Endodermal cell (in vitro differentiated cells): Measurements from ENCODE around the gene GADL1. TPM values are rescaled to one million over a fixed set of nuclear protein-coding genes. Genes with fewer than 3 reads are reported as not detected.

Experiments
- DNase-seq: peaks from one replicate; pipeline ENCODE4 v3.0.0-alpha.2; 2017
- H3K27ac ChIP-seq: 2 replicates; pipeline ENCODE4 v1.5.1; 2013; ENCODE audit warnings: mild to moderate bottlenecking, low read depth, low read length, moderate library complexity
- H3K27me3 ChIP-seq: 2 replicates; pipeline ENCODE4 v1.6.1; 2013; ENCODE audit warnings: mild to moderate bottlenecking, low read length, moderate library complexity; ENCODE audit not compliant: insufficient read depth, control insufficient read depth, poor library complexity, severe bottlenecking
- H3K36me3 ChIP-seq: 2 replicates; pipeline ENCODE4 v1.7.0; 2013; ENCODE audit warnings: mild to moderate bottlenecking, low read length, moderate library complexity; ENCODE audit not compliant: control insufficient read depth, insufficient read depth
- H3K4me1 ChIP-seq: one replicate; pipeline ENCODE4 v1.7.0; 2013; ENCODE audit warnings: low read length; ENCODE audit not compliant: control insufficient read depth, insufficient read depth
- H3K4me3 ChIP-seq: 2 replicates; pipeline ENCODE4 v1.5.1; 2013; ENCODE audit warnings: mild to moderate bottlenecking, low read length, moderate library complexity
- H3K9ac ChIP-seq: 2 replicates; pipeline ENCODE4 v1.6.1; 2013; ENCODE audit warnings: mild to moderate bottlenecking, low read length, moderate library complexity; ENCODE audit not compliant: poor library complexity, severe bottlenecking; ENCODE audit errors: extremely low read depth
- H3K9me3 ChIP-seq: 2 replicates; pipeline ENCODE4 v1.6.1; 2013; ENCODE audit warnings: mild to moderate bottlenecking, low read length, moderate library complexity; ENCODE audit not compliant: control insufficient read depth
- H3K27ac Mint-ChIP-seq: 2 replicates; pipeline ENCODE4 v1.8.0; 2020; ENCODE audit warnings: mixed read lengths
- H3K27me3 Mint-ChIP-seq: 2 replicates; pipeline ENCODE4 v1.8.0; 2021; ENCODE audit warnings: mild to moderate bottlenecking, mixed read lengths; ENCODE audit not compliant: insufficient read depth
- H3K36me3 Mint-ChIP-seq: 2 replicates; pipeline ENCODE4 v1.8.0; 2020; ENCODE audit warnings: low read depth, mixed read lengths
- H3K4me1 Mint-ChIP-seq: 2 replicates; pipeline ENCODE4 v1.8.0; 2020; ENCODE audit warnings: mixed read lengths
- H3K4me3 Mint-ChIP-seq: 2 replicates; pipeline ENCODE4 v1.8.0; 2020; ENCODE audit warnings: mild to moderate bottlenecking, moderate library complexity, mixed read lengths
- H3K9me3 Mint-ChIP-seq: 2 replicates; pipeline ENCODE4 v1.8.0; 2020; ENCODE audit warnings: mild to moderate bottlenecking, mixed read lengths
- WGBS, 2 experiments: methylation state at CpG; one replicate each; pipeline versions ENCODE4 v1.1.5 to v1.1.7; 2013; ENCODE audit warnings: missing lambda C conversion rate in 2 of 2, mixed read lengths in 1 of 2; ENCODE audit not compliant: insufficient coverage in 1 of 2, insufficient read length in 1 of 2; 5-methylcytosine and 5-hydroxymethylcytosine counted together
- total RNA-seq, 2 donors: library from RNA; stranded (reverse); fragmentation: NEBNext Ultra II Directional in 1 of 2; extraction: Animal tissue kit (Norgen Biotek cat#: 25700) in 1 of 2; gene quantifications; 2 replicates in 1 of 2; 3 replicates in 1 of 2; pipeline ENCODE4 v1.2.1, GENCODE V29; 2021
- TF ChIP-seq, protein P1 (sequence below): fragments of 200-600 bp; sonication (generic); conservative IDR thresholded peaks from 2 replicates; pipeline ENCODE4 v1.5.0; 2021; ENCODE audit warnings: antibody characterized with exemption, mild to moderate bottlenecking

GADL1 gene
- total RNA-seq, 2 donors from 2014 or later = 0.11 TPM; not detected in 1

GRCh38 chr3:30691944-30692343 lies 202.5 kb downstream of the GADL1 start:
- Histone ChIP-seq H3K9ac (no peak overlapping the region), H3K27ac (no peak overlapping the region), H3K4me1 (peaks cover 5% of the 10 kb centered on the region), H3K36me3 (peaks cover 60% of the 10 kb centered on the region), H3K9me3 (no peaks in the 10 kb centered on the region), H3K4me3 (no peak overlapping the region), H3K27me3 (no peaks in the 10 kb centered on the region)
- WGBS, 2 experiments = 87 to 100% methylated on average over 1 of the region's 1 CpG
- Mint-ChIP-seq H3K36me3 (peaks cover 36% of the 10 kb centered on the region), H3K9me3 (no peaks in the 10 kb centered on the region), H3K4me1 (peaks cover 29% of the 10 kb centered on the region), H3K27me3 (no peaks in the 10 kb centered on the region), H3K27ac (no peak overlapping the region), H3K4me3 (no peak overlapping the region)
- TF ChIP-seq, protein P1, sequence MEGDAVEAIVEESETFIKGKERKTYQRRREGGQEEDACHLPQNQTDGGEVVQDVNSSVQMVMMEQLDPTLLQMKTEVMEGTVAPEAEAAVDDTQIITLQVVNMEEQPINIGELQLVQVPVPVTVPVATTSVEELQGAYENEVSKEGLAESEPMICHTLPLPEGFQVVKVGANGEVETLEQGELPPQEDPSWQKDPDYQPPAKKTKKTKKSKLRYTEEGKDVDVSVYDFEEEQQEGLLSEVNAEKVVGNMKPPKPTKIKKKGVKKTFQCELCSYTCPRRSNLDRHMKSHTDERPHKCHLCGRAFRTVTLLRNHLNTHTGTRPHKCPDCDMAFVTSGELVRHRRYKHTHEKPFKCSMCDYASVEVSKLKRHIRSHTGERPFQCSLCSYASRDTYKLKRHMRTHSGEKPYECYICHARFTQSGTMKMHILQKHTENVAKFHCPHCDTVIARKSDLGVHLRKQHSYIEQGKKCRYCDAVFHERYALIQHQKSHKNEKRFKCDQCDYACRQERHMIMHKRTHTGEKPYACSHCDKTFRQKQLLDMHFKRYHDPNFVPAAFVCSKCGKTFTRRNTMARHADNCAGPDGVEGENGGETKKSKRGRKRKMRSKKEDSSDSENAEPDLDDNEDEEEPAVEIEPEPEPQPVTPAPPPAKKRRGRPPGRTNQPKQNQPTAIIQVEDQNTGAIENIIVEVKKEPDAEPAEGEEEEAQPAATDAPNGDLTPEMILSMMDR = no peak
- DNase-seq = no peak

DNA sequence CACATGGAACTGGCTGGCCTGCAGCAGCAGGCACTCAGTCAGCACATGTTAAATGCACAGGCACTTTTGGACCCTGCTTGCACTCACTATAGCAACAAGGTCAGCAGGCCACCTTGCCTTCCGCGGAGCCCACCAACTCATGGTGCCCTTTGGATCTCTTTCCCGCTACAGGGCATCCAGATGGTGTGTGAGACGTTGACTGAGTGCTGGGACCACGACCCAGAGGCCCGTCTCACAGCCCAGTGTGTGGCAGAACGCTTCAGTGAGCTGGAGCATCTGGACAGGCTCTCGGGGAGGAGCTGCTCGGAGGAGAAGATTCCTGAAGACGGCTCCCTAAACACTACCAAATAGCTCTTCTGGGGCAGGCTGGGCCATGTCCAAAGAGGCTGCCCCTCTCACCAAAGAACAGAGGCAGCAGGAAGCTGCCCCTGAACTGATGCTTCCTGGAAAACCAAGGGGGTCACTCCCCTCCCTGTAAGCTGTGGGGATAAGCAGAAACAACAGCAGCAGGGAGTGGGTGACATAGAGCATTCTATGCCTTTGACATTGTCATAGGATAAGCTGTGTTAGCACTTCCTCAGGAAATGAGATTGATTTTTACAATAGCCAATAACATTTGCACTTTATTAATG lies 203.1 kb downstream of the GADL1 start:
- Histone ChIP-seq H3K27ac (no peak overlapping the region), H3K27me3 (no peaks in the 10 kb centered on the region), H3K36me3 (peaks cover 64% of the 10 kb centered on the region), H3K9ac (no peak overlapping the region), H3K4me3 (no peak overlapping the region), H3K4me1 (peaks cover 5% of the 10 kb centered on the region), H3K9me3 (no peaks in the 10 kb centered on the region)
- peaks cover 41% of the 10 kb centered on the region for H3K36me3 Mint-ChIP-seq
- H3K4me3 Mint-ChIP-seq = no peak overlapping the region
- no peaks in the 10 kb centered on the region for H3K9me3 Mint-ChIP-seq
- H3K27ac Mint-ChIP-seq = no peak overlapping the region
- peaks cover 25% of the 10 kb centered on the region for H3K4me1 Mint-ChIP-seq
- H3K27me3 Mint-ChIP-seq = no peaks in the 10 kb centered on the region
- WGBS, 2 experiments = 85 to 95% methylated on average over 2 to 10 of the region's 10 CpGs
- TF ChIP-seq, protein P1 = no peak
- DNase-seq = no peak

- no peaks in the 10 kb centered on the region for H3K27me3 ChIP-seq
- Mint-ChIP-seq H3K9me3 (no peaks in the 10 kb centered on the region), H3K4me3 (no peak overlapping the region), H3K27me3 (no peaks in the 10 kb centered on the region), H3K36me3 (peaks cover 48% of the 10 kb centered on the region), H3K27ac (no peak overlapping the region), H3K4me1 (peaks cover 22% of the 10 kb centered on the region)
- TF ChIP-seq, protein P1 = no peak
- no peak for DNase-seq
- no peak overlapping the region for H3K27ac ChIP-seq
- H3K4me3 ChIP-seq = no peak overlapping the region
- 94 to 100% methylated on average over 2 of the region's 2 CpGs for WGBS, 2 experiments
- H3K4me1 ChIP-seq = peaks cover 5% of the 10 kb centered on the region
- peaks cover 67% of the 10 kb centered on the region for H3K36me3 ChIP-seq
- no peak overlapping the region for H3K9ac ChIP-seq
- H3K9me3 ChIP-seq = no peaks in the 10 kb centered on the region
These were observed 204.3 kb downstream of the GADL1 start for GRCh38 chr3:30690199-30690598.
